HEK293 (cell line): ENCODE measurements around the gene LIN54.

Source experiments
- FEZF1 ChIP-seq: fragments of 450-650 bp; formaldehyde crosslinking; IDR thresholded peaks from 2 replicates; pipeline ENCODE4 v1.5.1; 2016; ENCODE audit warnings: missing biosample characterization, missing genetic modification characterization
- INSM2 ChIP-seq: fragments of 450-650 bp; formaldehyde crosslinking; IDR thresholded peaks from 2 replicates; pipeline ENCODE4 v1.5.1; 2016; ENCODE audit warnings: missing biosample characterization, missing genetic modification characterization
- KLF10 ChIP-seq: fragments of 450-650 bp; IDR thresholded peaks from 2 replicates; pipeline ENCODE4 v1.5.1; 2018; ENCODE audit warnings: missing biosample characterization, mild to moderate bottlenecking, missing genetic modification characterization
- SP7 ChIP-seq: fragments of 450-650 bp; formaldehyde crosslinking; IDR thresholded peaks from 2 replicates; pipeline ENCODE4 v1.5.1; 2016; ENCODE audit warnings: missing biosample characterization, missing genetic modification characterization
- ZBTB10 ChIP-seq: fragments of 450-650 bp; formaldehyde crosslinking; IDR thresholded peaks from 2 replicates; pipeline ENCODE4 v1.5.1; 2016; ENCODE audit warnings: missing biosample characterization, missing genetic modification characterization
- ZBTB11 ChIP-seq: fragments of 450-650 bp; formaldehyde crosslinking; conservative IDR thresholded peaks from 2 replicates; pipeline ENCODE4 v1.5.1; 2016; ENCODE audit warnings: low read depth, missing biosample characterization, missing genetic modification characterization
- ZNF10 ChIP-seq: fragments of 450-650 bp; formaldehyde crosslinking; IDR thresholded peaks from 2 replicates; pipeline ENCODE4 v1.5.1; 2017; ENCODE audit warnings: missing biosample characterization, missing genetic modification characterization
- ZNF146 ChIP-seq: fragments of 450-650 bp; formaldehyde crosslinking; IDR thresholded peaks from 2 replicates; pipeline ENCODE4 v1.5.1; 2016; ENCODE audit warnings: missing biosample characterization, missing genetic modification characterization
- ZNF274 ChIP-seq, 2 experiments: fragments of 200-500 bp in 1 of 2; fragments of 450-650 bp in 1 of 2; sonication (Bioruptor generic) in 1 of 2; formaldehyde crosslinking in 1 of 2; IDR thresholded peaks; 2 replicates each; pipeline versions ENCODE4 v1.5.1 to v1.6.1; 2014 to 2016; ENCODE audit warnings: borderline replicate concordance in 1 of 2, inconsistent platforms in 1 of 2, low read length in 1 of 2, missing biosample characterization in 1 of 2, missing genetic modification characterization in 1 of 2
- ZNF354C ChIP-seq: fragments of 450-650 bp; formaldehyde crosslinking; IDR thresholded peaks from 2 replicates; pipeline ENCODE4 v1.5.1; 2016; ENCODE audit warnings: missing biosample characterization, missing genetic modification characterization, low read depth, borderline replicate concordance
- ZNF416 ChIP-seq: fragments of 450-650 bp; formaldehyde crosslinking; IDR thresholded peaks from 2 replicates; pipeline ENCODE4 v1.5.1; 2016; ENCODE audit warnings: missing biosample characterization, missing genetic modification characterization
- ZNF518A ChIP-seq: fragments of 450-650 bp; formaldehyde crosslinking; conservative IDR thresholded peaks from 2 replicates; pipeline ENCODE4 v1.5.1; 2016; ENCODE audit warnings: low read depth, missing biosample characterization, missing genetic modification characterization
- ZNF529 ChIP-seq: fragments of 450-650 bp; formaldehyde crosslinking; IDR thresholded peaks from 2 replicates; pipeline ENCODE4 v1.5.1; 2017; ENCODE audit warnings: missing genetic modification characterization, missing biosample characterization; ENCODE audit not compliant: insufficient replicate concordance
- ZNF623 ChIP-seq: fragments of 450-650 bp; formaldehyde crosslinking; IDR thresholded peaks from 2 replicates; pipeline ENCODE4 v1.5.1; 2016; ENCODE audit warnings: missing biosample characterization, missing genetic modification characterization
- ZNF692 ChIP-seq: fragments of 450-650 bp; formaldehyde crosslinking; IDR thresholded peaks from 2 replicates; pipeline ENCODE4 v1.5.1; 2016; ENCODE audit warnings: missing biosample characterization, missing genetic modification characterization
- ZNF785 ChIP-seq: fragments of 450-650 bp; formaldehyde crosslinking; IDR thresholded peaks from 2 replicates; pipeline ENCODE4 v1.5.1; 2016; ENCODE audit warnings: missing biosample characterization, missing genetic modification characterization
- ZSCAN5A ChIP-seq: fragments of 450-650 bp; formaldehyde crosslinking; IDR thresholded peaks from 2 replicates; pipeline ENCODE4 v1.5.1; 2016; ENCODE audit warnings: missing biosample characterization, missing genetic modification characterization

LIN54 gene

GRCh38 chr4:82954212-82954611 is 56.4 kb downstream of the LIN54 start (continued):
- TF ChIP-seq ZBTB10 (tag by site-specific recombination) (no peak), ZNF785 (tag by site-specific recombination) (no peak), INSM2 (tag by site-specific recombination) (no peak), ZNF692 (tag by site-specific recombination) (no peak), FEZF1 (tag by site-specific recombination) (no peak), KLF10 (tag by site-specific recombination) (no peak), ZNF416 (tag by site-specific recombination) (no peak), SP7 (tag by site-specific recombination) (no peak), ZNF518A (tag by site-specific recombination) (peak; percentile 65; the same call in 1 of the 2 replicates), ZSCAN5A (no peak), ZNF529 (no peak), ZNF274 (IDR thresholded peaks at IDR 0.05; ENCODE audit: low read length) (no peak), ZNF274 (tag by site-specific recombination; IDR thresholded peaks at IDR 0.05; ENCODE audit: borderline replicate concordance) (no peak), ZBTB11 (tag by site-specific recombination) (peak; percentile 39; the same call in 1 of the 2 replicates), ZNF146 (tag by site-specific recombination) (no peak), ZNF623 (peak; percentile 39), ZNF10 (no peak), ZNF354C (tag by site-specific recombination) (no peak)
